Measurements from ENCODE around the gene NAMPT.
"Not testable (repeated sequence)": the region's sequence is repeated elsewhere in the genome, so short reads cannot be mapped to it uniquely, and the experiment has no call there.

NAMPT gene

GRCh38 chr7:106236065-106236464 is 48.7 kb downstream of the NAMPT start:
- no peak for DNase-seq (ENCODE audit: low read depth in 2 of 3, low spot score in 2 of 3)

GRCh38 chr7:106234425-106234824 is 50.4 kb downstream of the NAMPT start:
- no peak for DNase-seq (ENCODE audit: low read depth in 2 of 3, low spot score in 2 of 3)

GRCh38 chr7:106231856-106232490 is 52.8 kb downstream of the NAMPT start:
- no peak for DNase-seq (ENCODE audit: low read depth in 2 of 3, low spot score in 2 of 3)

- no peak for DNase-seq (ENCODE audit: low read depth in 2 of 3, low spot score in 2 of 3)
Measured at GRCh38 chr7:106225856-106226255, 58.9 kb downstream of the NAMPT start.

GRCh38 chr7:106224797-106225196 is 60.0 kb downstream of the NAMPT start:
- DNase-seq (ENCODE audit: low read depth in 2 of 3, low spot score in 2 of 3) = no peak

GRCh38 chr7:106223156-106223555 is 61.6 kb downstream of the NAMPT start:
- DNase-seq (ENCODE audit: low read depth in 2 of 3, low spot score in 2 of 3) = no peak

- no peak for DNase-seq (ENCODE audit: low read depth in 2 of 3, low spot score in 2 of 3)
Measured at GRCh38 chr7:106222545-106222944, 62.2 kb downstream of the NAMPT start.

GRCh38 chr7:106220307-106220706 is 64.5 kb downstream of the NAMPT start:
- no peak for DNase-seq (ENCODE audit: low read depth in 2 of 3, low spot score in 2 of 3)

- no peak for DNase-seq (ENCODE audit: low read depth in 2 of 3, low spot score in 2 of 3)
Measured at GRCh38 chr7:106219170-106219569, 65.6 kb downstream of the NAMPT start.

- no peak for DNase-seq (ENCODE audit: low read depth in 2 of 3, low spot score in 2 of 3)
Measured at GRCh38 chr7:106218546-106218945, 66.2 kb downstream of the NAMPT start.

GRCh38 chr7:106216923-106217542 is 67.8 kb downstream of the NAMPT start:
- DNase-seq (ENCODE audit: low read depth in 2 of 3, low spot score in 2 of 3) = no peak

GRCh38 chr7:106216517-106216922 is 68.3 kb downstream of the NAMPT start:
- no peak for DNase-seq (ENCODE audit: low read depth in 2 of 3, low spot score in 2 of 3)

- no peak for DNase-seq (ENCODE audit: low read depth in 2 of 3, low spot score in 2 of 3)
Measured at GRCh38 chr7:106215868-106216516, 68.8 kb downstream of the NAMPT start.

GRCh38 chr7:106208944-106209343 is 75.8 kb downstream of the NAMPT start:
- not testable (repeated sequence) for DNase-seq (ENCODE audit: low read depth in 2 of 3, low spot score in 2 of 3)

- DNase-seq (ENCODE audit: low read depth in 2 of 3, low spot score in 2 of 3) = no peak
Measured at GRCh38 chr7:106206826-106207541, 77.8 kb downstream of the NAMPT start.

- no peak for DNase-seq (ENCODE audit: low read depth in 2 of 3, low spot score in 2 of 3)
Measured at GRCh38 chr7:106205621-106206222, 79.1 kb downstream of the NAMPT start.

- DNase-seq (ENCODE audit: low read depth in 2 of 3, low spot score in 2 of 3) = no peak
Measured at GRCh38 chr7:106203473-106203872, 81.3 kb downstream of the NAMPT start.

- no peak for DNase-seq (ENCODE audit: low read depth in 2 of 3, low spot score in 2 of 3)
Measured at GRCh38 chr7:106201164-106201563, 83.6 kb downstream of the NAMPT start.

GRCh38 chr7:106199813-106200364 is 84.9 kb downstream of the NAMPT start:
- no peak for DNase-seq (ENCODE audit: low read depth in 2 of 3, low spot score in 2 of 3)

- no peak for DNase-seq (ENCODE audit: low read depth in 2 of 3, low spot score in 2 of 3)
Measured at GRCh38 chr7:106199024-106199423, 85.8 kb downstream of the NAMPT start.
